ENCODE measurements around the gene VIP.

DNA sequence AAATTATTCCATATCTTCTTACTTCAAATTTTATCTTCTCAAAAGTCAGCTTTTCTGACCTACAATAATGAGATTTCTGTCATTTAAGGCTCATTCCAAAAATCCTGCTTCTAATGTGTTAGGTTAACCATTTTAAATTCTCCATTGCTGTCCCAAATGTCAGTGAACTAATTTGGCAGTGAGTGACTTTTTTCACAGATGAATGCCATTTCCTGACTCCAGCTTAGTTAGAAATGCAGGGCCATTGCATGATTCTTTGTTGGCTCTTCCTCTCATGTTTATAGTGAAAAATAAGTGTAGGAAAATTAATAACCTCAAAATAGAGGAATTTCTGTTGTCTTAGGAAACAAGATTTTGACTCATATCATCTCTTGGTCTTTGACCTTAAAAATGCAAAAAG is 44.1 kb downstream of the VIP start:
- TF ChIP-seq CTCF (conservative IDR thresholded peaks at IDR 0.05; ENCODE audit: low read length) (no peak), EZH2phosphoT487 (IDR thresholded peaks at IDR 0.05; ENCODE audit: borderline replicate concordance) (no peak)

Measured in Loucy (cell line).